Hepatocyte (in vitro differentiated cells): ENCODE data around the gene SLIT1.

ENCODE experiments used
- CTCF ChIP-seq: fragments of 200-600 bp; sonication (generic); IDR thresholded peaks from 2 replicates; pipeline ENCODE4 v1.5.1; 2016; ENCODE audit warnings: antibody characterized with exemption, mild to moderate bottlenecking; ENCODE audit not compliant: poor library complexity
- EZH2 ChIP-seq: fragments of 200-600 bp; sonication (generic); IDR thresholded peaks from 2 replicates; pipeline ENCODE4 v1.6.1; 2016; ENCODE audit warnings: antibody characterized with exemption, mild to moderate bottlenecking, borderline replicate concordance
- EZH2phosphoT487 ChIP-seq: fragments of 200-600 bp; sonication (generic); IDR thresholded peaks from one replicate; pipeline ENCODE4 v1.6.1; 2018; ENCODE audit warnings: antibody characterized with exemption, mild to moderate bottlenecking, low read depth, moderate library complexity; ENCODE audit not compliant: unreplicated experiment, severe bottlenecking

GRCh38 chr10:97063271-97063982, 122.3 kb downstream of the SLIT1 start:
- no peak for TF ChIP-seq CTCF
- TF ChIP-seq EZH2, result no peak
- TF ChIP-seq EZH2phosphoT487, result no peak
